T-helper 17 cell (primary cell): Measurements from ENCODE around the gene SEMA5B. TPM values are rescaled to one million over a fixed set of nuclear protein-coding genes. Genes with fewer than 3 reads are reported as not detected.
A peak's percentile ranks its signal among the peaks of the same experiment; 100 is the strongest.

Source experiments
- ATAC-seq: fragments of 150-1000 bp; cut with Tn5 transposase; 2 replicates; pipeline ENCODE4 v1.10.0; 2021; ENCODE audit warnings: mild to moderate bottlenecking, moderate library complexity
- DNase-seq, 3 donors: peaks; one replicate each; pipeline versions ENCODE4 v3.0.0 to v3.0.0-alpha.2; 2020 to 2021
- H3K9me3 ChIP-seq: one replicate; pipeline ENCODE4 v1.7.0; 2013; ENCODE audit warnings: low read length, mild to moderate bottlenecking; ENCODE audit not compliant: control insufficient read depth, poor library complexity, severe bottlenecking
- H3K27ac Mint-ChIP-seq: one replicate; pipeline ENCODE4 v1.8.0; 2022; ENCODE audit warnings: mild to moderate bottlenecking, moderate library complexity, mixed read lengths
- H3K27me3 Mint-ChIP-seq: one replicate; pipeline ENCODE4 v1.8.0; 2022; ENCODE audit warnings: mixed read lengths
- H3K36me3 Mint-ChIP-seq: one replicate; pipeline ENCODE4 v1.8.0; 2022; ENCODE audit warnings: low read depth, mixed read lengths
- H3K4me1 Mint-ChIP-seq: one replicate; pipeline ENCODE4 v1.8.0; 2022; ENCODE audit warnings: mild to moderate bottlenecking, mixed read lengths
- H3K4me3 Mint-ChIP-seq: one replicate; pipeline ENCODE4 v1.8.0; 2022; ENCODE audit warnings: mild to moderate bottlenecking, moderate library complexity, mixed read lengths
- total RNA-seq, 4 donors: library from RNA in 2 of 4; stranded (reverse) in 2 of 4; gene quantifications; one replicate each; pipeline ENCODE4 v1.2.3 and lab custom pipeline; 2022 to 2026

SEMA5B gene
- total RNA-seq, 2 donors from 2014 or later = not detected

GRCh38 chr3:123031051-123031450 lies 3.5 kb upstream of the SEMA5B start:
- Mint-ChIP-seq H3K36me3 (peaks cover 23% of the 10 kb centered on the region), H3K27me3 (peaks cover 34% of the 10 kb centered on the region), H3K27ac (no peak overlapping the region), H3K4me1 (peaks cover 12% of the 10 kb centered on the region), H3K4me3 (no peak overlapping the region)
- no peaks in the 10 kb centered on the region for H3K9me3 ChIP-seq
- no peak for DNase-seq
- no peak for ATAC-seq

GRCh38 chr3:123028233-123028828 lies 768 bp upstream of the SEMA5B start:
- peak; percentile 51 for ATAC-seq
- Mint-ChIP-seq H3K36me3 (peaks cover 16% of the 10 kb centered on the region), H3K4me3 (peak overlapping the region; percentile 90), H3K4me1 (peaks cover 17% of the 10 kb centered on the region), H3K27ac (no peak overlapping the region), H3K27me3 (peaks cover 32% of the 10 kb centered on the region)
- H3K9me3 ChIP-seq = no peaks in the 10 kb centered on the region
- DNase-seq = no peak

GRCh38 chr3:123026565-123027291 lies 835 bp downstream of the SEMA5B start:
- H3K36me3 Mint-ChIP-seq = peaks cover 16% of the 10 kb centered on the region
- H3K4me1 Mint-ChIP-seq = peaks cover 17% of the 10 kb centered on the region
- DNase-seq (peak in 1 of 3 donors; percentile 10), ATAC-seq (peak; percentile 35)
- no peak overlapping the region for H3K27ac Mint-ChIP-seq
- peaks cover 43% of the 10 kb centered on the region for H3K27me3 Mint-ChIP-seq
- peak overlapping the region; percentile 84 for H3K4me3 Mint-ChIP-seq
- no peaks in the 10 kb centered on the region for H3K9me3 ChIP-seq

- no peak for DNase-seq
Observed at GRCh38 chr3:123025642-123026521, 1.7 kb downstream of the SEMA5B start.

GRCh38 chr3:123024056-123024455 lies 3.5 kb downstream of the SEMA5B start:
- ATAC-seq (no peak), DNase-seq (no peak)
- no peaks in the 10 kb centered on the region for H3K9me3 ChIP-seq
- Mint-ChIP-seq H3K36me3 (peaks cover 12% of the 10 kb centered on the region), H3K27ac (no peak overlapping the region), H3K4me3 (no peak overlapping the region), H3K4me1 (peaks cover 16% of the 10 kb centered on the region), H3K27me3 (peaks cover 70% of the 10 kb centered on the region)

More at GRCh38 chr3:123025642-123026521, 1.7 kb downstream of the SEMA5B start:
- Mint-ChIP-seq H3K4me1 (peaks cover 17% of the 10 kb centered on the region), H3K27me3 (peaks cover 51% of the 10 kb centered on the region), H3K36me3 (peaks cover 16% of the 10 kb centered on the region), H3K27ac (no peak overlapping the region), H3K4me3 (peak overlapping the region; percentile 84)
- no peak for ATAC-seq
- no peaks in the 10 kb centered on the region for H3K9me3 ChIP-seq

- H3K4me1 Mint-ChIP-seq = peaks cover 5% of the 10 kb centered on the region
- H3K27ac Mint-ChIP-seq = no peak overlapping the region
- H3K4me3 Mint-ChIP-seq = no peak overlapping the region
- no peaks in the 10 kb centered on the region for H3K9me3 ChIP-seq
- H3K27me3 Mint-ChIP-seq = peaks cover 79% of the 10 kb centered on the region
- no peak for DNase-seq
- peaks cover 6% of the 10 kb centered on the region for H3K36me3 Mint-ChIP-seq
- ATAC-seq = no peak
Observed at GRCh38 chr3:123021996-123022510, 5.5 kb downstream of the SEMA5B start.

- H3K9me3 ChIP-seq = no peaks in the 10 kb centered on the region
- Mint-ChIP-seq H3K27ac (no peak overlapping the region), H3K4me1 (peaks cover 5% of the 10 kb centered on the region), H3K36me3 (peaks cover 6% of the 10 kb centered on the region), H3K27me3 (peaks cover 79% of the 10 kb centered on the region), H3K4me3 (no peak overlapping the region)
- no peak for DNase-seq
- no peak for ATAC-seq
Observed at GRCh38 chr3:123021388-123021787, 6.2 kb downstream of the SEMA5B start.

- no peak for DNase-seq
- H3K4me3 Mint-ChIP-seq = no peak overlapping the region
- peaks cover 74% of the 10 kb centered on the region for H3K27me3 Mint-ChIP-seq
- H3K36me3 Mint-ChIP-seq = peaks cover 3% of the 10 kb centered on the region
- H3K27ac Mint-ChIP-seq = no peak overlapping the region
- no peaks in the 10 kb centered on the region for H3K9me3 ChIP-seq
- ATAC-seq = no peak
- peaks cover 3% of the 10 kb centered on the region for H3K4me1 Mint-ChIP-seq
Observed at GRCh38 chr3:123020709-123021108, 6.9 kb downstream of the SEMA5B start.

- ATAC-seq = no peak
Observed at GRCh38 chr3:123019591-123019990, 8.0 kb downstream of the SEMA5B start.

GRCh38 chr3:123019161-123019560 lies 8.4 kb downstream of the SEMA5B start:
- Mint-ChIP-seq H3K4me1 (peaks cover 5% of the 10 kb centered on the region), H3K27me3 (peaks cover 74% of the 10 kb centered on the region), H3K4me3 (no peak overlapping the region), H3K36me3 (no peaks in the 10 kb centered on the region), H3K27ac (no peak overlapping the region)
- DNase-seq (no peak), ATAC-seq (no peak)
- H3K9me3 ChIP-seq = no peaks in the 10 kb centered on the region

More at GRCh38 chr3:123019591-123019990, 8.0 kb downstream of the SEMA5B start:
- Mint-ChIP-seq H3K27ac (no peak overlapping the region), H3K27me3 (peaks cover 74% of the 10 kb centered on the region), H3K36me3 (no peaks in the 10 kb centered on the region), H3K4me1 (peaks cover 5% of the 10 kb centered on the region), H3K4me3 (no peak overlapping the region)
- H3K9me3 ChIP-seq = no peaks in the 10 kb centered on the region
- DNase-seq = no peak

- ATAC-seq = no peak
- Mint-ChIP-seq H3K4me3 (no peak overlapping the region), H3K36me3 (no peaks in the 10 kb centered on the region), H3K27me3 (peaks cover 74% of the 10 kb centered on the region), H3K27ac (no peak overlapping the region), H3K4me1 (peaks cover 5% of the 10 kb centered on the region)
- no peak for DNase-seq
- no peaks in the 10 kb centered on the region for H3K9me3 ChIP-seq
Observed at GRCh38 chr3:123018683-123019082, 8.9 kb downstream of the SEMA5B start.

- H3K27ac Mint-ChIP-seq = no peak overlapping the region
- DNase-seq = no peak
- no peaks in the 10 kb centered on the region for H3K36me3 Mint-ChIP-seq
Observed at GRCh38 chr3:123015596-123015995, 12.0 kb downstream of the SEMA5B start.

GRCh38 chr3:123013876-123014275 lies 13.7 kb downstream of the SEMA5B start:
- H3K36me3 Mint-ChIP-seq = peaks cover 3% of the 10 kb centered on the region
- peaks cover 5% of the 10 kb centered on the region for H3K4me1 Mint-ChIP-seq
- peaks cover 61% of the 10 kb centered on the region for H3K27me3 Mint-ChIP-seq
- H3K27ac Mint-ChIP-seq = no peak overlapping the region
- H3K9me3 ChIP-seq = no peaks in the 10 kb centered on the region
- H3K4me3 Mint-ChIP-seq = no peak overlapping the region
- DNase-seq (no peak), ATAC-seq (no peak)

More at GRCh38 chr3:123015596-123015995, 12.0 kb downstream of the SEMA5B start:
- ATAC-seq = no peak
- peaks cover 61% of the 10 kb centered on the region for H3K27me3 Mint-ChIP-seq
- H3K4me1 Mint-ChIP-seq = peaks cover 5% of the 10 kb centered on the region
- H3K9me3 ChIP-seq = no peaks in the 10 kb centered on the region
- no peak overlapping the region for H3K4me3 Mint-ChIP-seq
